ENCODE results near the gene IFT122.

DNA sequence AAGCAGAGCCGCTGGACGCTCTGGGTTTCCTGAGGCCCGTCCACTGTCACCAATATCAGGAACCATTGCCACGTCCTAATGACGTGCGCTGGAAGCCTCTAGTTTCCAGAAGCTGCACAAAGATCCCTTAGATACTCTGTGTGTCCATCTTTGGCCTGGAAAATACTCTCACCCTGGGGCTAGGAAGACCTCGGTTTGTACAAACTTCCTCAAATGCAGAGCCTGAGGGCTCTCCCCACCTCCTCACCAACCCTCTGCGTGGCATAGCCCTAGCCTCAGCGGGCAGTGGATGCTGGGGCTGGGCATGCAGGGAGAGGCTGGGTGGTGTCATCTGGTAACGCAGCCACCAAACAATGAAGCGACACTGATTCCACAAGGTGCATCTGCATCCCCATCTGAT lies 91.7 kb downstream of the IFT122 start:
- TF ChIP-seq MYC (IDR thresholded peaks at IDR 0.05; ENCODE audit: borderline replicate concordance, low read length) (no peak), ZC3H11A (IDR thresholded peaks at IDR 0.05) (no peak), RNF2 (IDR thresholded peaks at IDR 0.05; ENCODE audit: borderline replicate concordance, low read depth) (no peak), BHLHE40 (IDR thresholded peaks at IDR 0.05; ENCODE audit: low read depth, low read length) (no peak)
- TF ChIP-seq, protein P1, sequence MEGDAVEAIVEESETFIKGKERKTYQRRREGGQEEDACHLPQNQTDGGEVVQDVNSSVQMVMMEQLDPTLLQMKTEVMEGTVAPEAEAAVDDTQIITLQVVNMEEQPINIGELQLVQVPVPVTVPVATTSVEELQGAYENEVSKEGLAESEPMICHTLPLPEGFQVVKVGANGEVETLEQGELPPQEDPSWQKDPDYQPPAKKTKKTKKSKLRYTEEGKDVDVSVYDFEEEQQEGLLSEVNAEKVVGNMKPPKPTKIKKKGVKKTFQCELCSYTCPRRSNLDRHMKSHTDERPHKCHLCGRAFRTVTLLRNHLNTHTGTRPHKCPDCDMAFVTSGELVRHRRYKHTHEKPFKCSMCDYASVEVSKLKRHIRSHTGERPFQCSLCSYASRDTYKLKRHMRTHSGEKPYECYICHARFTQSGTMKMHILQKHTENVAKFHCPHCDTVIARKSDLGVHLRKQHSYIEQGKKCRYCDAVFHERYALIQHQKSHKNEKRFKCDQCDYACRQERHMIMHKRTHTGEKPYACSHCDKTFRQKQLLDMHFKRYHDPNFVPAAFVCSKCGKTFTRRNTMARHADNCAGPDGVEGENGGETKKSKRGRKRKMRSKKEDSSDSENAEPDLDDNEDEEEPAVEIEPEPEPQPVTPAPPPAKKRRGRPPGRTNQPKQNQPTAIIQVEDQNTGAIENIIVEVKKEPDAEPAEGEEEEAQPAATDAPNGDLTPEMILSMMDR (IDR thresholded peaks at IDR 0.05), result no peak
